IPS-15b (cell line): ENCODE results near the gene BEST3.

Experiments
- H3K27me3 ChIP-seq: one replicate; pipeline ENCODE4 v1.6.1; 2013; ENCODE audit warnings: low read length; ENCODE audit not compliant: control insufficient read depth, insufficient read depth
- H3K36me3 ChIP-seq: one replicate; pipeline ENCODE4 v1.6.1; 2013; ENCODE audit warnings: low read length; ENCODE audit not compliant: control insufficient read depth, insufficient read depth
- H3K4me1 ChIP-seq: one replicate; pipeline ENCODE4 v1.6.1; 2013; ENCODE audit warnings: mild to moderate bottlenecking, low read length; ENCODE audit not compliant: control insufficient read depth, insufficient read depth
- H3K4me3 ChIP-seq: one replicate; pipeline ENCODE4 v1.5.1; 2013; ENCODE audit warnings: low read depth, low read length
- H3K9ac ChIP-seq: one replicate; pipeline ENCODE4 v1.6.1; 2013; ENCODE audit warnings: low read depth, mild to moderate bottlenecking, low read length
- H3K9me3 ChIP-seq: one replicate; pipeline ENCODE4 v1.6.1; 2013; ENCODE audit warnings: mild to moderate bottlenecking, low read length; ENCODE audit not compliant: control insufficient read depth, insufficient read depth

BEST3 gene

DNA sequence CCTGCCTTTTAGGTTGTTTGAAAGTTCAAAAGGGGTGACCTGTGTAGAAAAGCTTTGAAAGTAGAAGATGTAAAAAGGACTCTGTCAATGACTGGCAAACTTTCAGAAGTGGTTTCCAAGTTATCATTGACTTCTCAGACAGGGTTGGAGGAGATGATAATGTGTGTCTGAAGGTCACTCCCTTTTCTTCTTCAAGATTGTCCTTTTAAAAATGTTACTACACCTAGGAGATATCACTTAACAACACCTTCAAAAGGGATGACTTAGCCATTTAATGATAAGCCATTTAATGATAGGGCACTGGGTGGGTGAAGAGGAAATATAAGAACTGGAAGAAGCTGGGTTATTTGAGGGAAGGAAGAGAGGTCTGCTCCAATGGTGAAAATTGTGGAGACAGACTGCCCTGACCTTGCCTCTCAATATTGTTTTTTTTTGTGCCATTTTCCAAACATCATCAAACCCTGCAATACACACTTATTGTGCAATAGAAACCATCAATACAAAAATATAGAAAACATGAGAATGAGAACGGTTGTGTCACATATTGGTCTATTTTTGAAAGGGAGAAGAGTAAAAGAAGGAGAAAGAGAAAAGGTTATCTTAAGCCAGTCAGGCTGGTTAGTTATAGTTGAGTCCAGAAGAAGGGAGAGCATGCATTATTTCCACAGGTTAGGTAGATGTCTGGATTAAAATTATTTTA lies 38.8 kb downstream of the BEST3 start:
- H3K4me1 ChIP-seq: no peaks in the 10 kb centered on the region
- H3K4me3 ChIP-seq: no peak overlapping the region
- H3K9me3 ChIP-seq: no peaks in the 10 kb centered on the region
- H3K36me3 ChIP-seq: no peaks in the 10 kb centered on the region
- H3K9ac ChIP-seq: no peak overlapping the region
- no peaks in the 10 kb centered on the region for H3K27me3 ChIP-seq

- H3K27me3 ChIP-seq: no peaks in the 10 kb centered on the region
- no peak overlapping the region for H3K4me3 ChIP-seq
- no peaks in the 10 kb centered on the region for H3K4me1 ChIP-seq
- no peak overlapping the region for H3K9ac ChIP-seq
- no peaks in the 10 kb centered on the region for H3K9me3 ChIP-seq
- H3K36me3 ChIP-seq: no peaks in the 10 kb centered on the region
Measured at GRCh38 chr12:69658203-69658602, 40.9 kb downstream of the BEST3 start.

GRCh38 chr12:69657376-69658137 lies 41.5 kb downstream of the BEST3 start:
- Histone ChIP-seq H3K9me3 (no peaks in the 10 kb centered on the region), H3K4me3 (no peak overlapping the region), H3K27me3 (no peaks in the 10 kb centered on the region), H3K4me1 (no peaks in the 10 kb centered on the region), H3K9ac (no peak overlapping the region), H3K36me3 (no peaks in the 10 kb centered on the region)

DNA sequence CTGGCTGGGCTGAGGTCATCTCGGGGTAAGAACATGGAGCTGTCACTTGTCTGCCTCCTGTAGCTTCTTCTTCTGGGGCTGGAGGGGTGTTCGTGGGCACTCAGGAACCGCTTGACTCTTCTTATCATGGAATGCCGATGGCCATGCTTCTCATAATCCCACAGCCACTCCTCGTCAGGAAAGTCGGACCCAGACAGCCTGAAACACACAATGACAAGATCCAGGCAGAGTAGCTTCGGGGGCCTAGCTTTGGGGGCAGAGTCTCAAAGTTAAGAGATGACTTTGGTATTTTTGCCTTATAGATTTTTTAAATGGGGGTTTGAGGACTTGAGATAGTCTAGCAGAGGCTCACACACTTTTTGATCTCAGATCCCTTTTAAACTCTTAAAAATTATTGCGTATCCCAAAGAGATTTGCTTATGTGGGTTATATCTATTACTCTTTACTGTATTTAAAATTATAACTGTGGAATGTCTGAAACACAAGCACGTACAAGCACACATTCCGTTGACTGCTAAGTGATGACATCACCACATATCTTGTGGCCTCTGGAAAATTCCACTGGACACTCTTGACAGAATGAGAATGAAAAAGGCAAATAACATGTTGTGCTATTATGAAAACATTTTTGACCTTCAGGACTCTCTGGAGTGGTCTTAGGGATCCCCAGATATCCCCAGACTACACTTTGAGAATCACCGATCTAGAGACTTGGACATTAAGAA lies 43.3 kb downstream of the BEST3 start:
- Histone ChIP-seq H3K27me3 (no peaks in the 10 kb centered on the region), H3K4me1 (no peaks in the 10 kb centered on the region), H3K9ac (no peak overlapping the region), H3K36me3 (no peaks in the 10 kb centered on the region), H3K9me3 (no peaks in the 10 kb centered on the region), H3K4me3 (no peak overlapping the region)

DNA sequence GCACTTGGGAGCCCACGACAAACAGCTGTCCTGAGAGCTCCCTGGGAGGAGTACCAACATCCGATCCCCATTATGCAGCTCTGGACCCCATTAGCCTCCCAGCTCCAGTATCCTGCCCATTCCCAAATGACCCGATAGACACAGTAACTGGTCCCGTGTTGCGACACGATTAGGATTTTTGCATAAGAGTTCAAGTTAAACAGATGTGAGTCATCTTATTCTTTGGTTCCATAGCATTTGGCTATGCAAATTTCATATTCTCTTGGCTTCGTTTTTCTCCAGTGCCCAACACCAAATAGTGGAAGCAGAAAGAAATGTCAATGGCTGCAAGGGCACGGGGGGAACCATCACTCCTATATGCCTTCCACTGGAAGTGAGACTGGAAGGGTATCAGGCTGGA lies 45.4 kb downstream of the BEST3 start:
- no peaks in the 10 kb centered on the region for H3K36me3 ChIP-seq

GRCh38 chr12:69651922-69652321 lies 47.2 kb downstream of the BEST3 start:
- no peaks in the 10 kb centered on the region for H3K4me1 ChIP-seq
- H3K4me3 ChIP-seq: no peak overlapping the region
- H3K36me3 ChIP-seq: no peaks in the 10 kb centered on the region
- no peaks in the 10 kb centered on the region for H3K27me3 ChIP-seq
- H3K9me3 ChIP-seq: no peaks in the 10 kb centered on the region
- no peak overlapping the region for H3K9ac ChIP-seq

More for the DNA sequence above, 45.4 kb downstream of the BEST3 start:
- Histone ChIP-seq H3K4me3 (no peak overlapping the region), H3K27me3 (no peaks in the 10 kb centered on the region), H3K9ac (no peak overlapping the region), H3K9me3 (no peaks in the 10 kb centered on the region), H3K4me1 (no peaks in the 10 kb centered on the region)

GRCh38 chr12:69649529-69649928 lies 49.6 kb downstream of the BEST3 start:
- Histone ChIP-seq H3K9ac (no peak overlapping the region), H3K9me3 (no peaks in the 10 kb centered on the region), H3K36me3 (no peaks in the 10 kb centered on the region), H3K27me3 (no peaks in the 10 kb centered on the region), H3K4me3 (no peak overlapping the region), H3K4me1 (no peaks in the 10 kb centered on the region)

DNA sequence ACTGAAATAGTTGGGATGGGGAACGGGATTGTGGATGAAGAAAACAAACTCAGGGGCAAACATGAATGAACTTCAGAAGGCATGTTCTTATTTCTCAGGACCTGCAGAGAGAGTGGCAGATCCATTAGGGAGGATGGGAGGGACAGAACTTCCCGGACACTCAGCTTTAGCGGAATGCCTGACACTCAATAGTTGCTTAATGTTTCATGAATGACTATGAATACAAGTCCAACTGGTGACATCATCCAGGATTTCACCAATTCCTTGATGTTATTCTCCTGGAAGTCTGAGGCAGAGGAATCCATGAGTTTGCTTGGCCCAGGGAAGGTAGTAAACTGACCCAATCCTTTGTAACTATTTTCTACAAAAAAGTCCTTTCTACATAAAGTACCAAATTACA lies 50.6 kb downstream of the BEST3 start:
- H3K36me3 ChIP-seq: no peaks in the 10 kb centered on the region
- H3K9ac ChIP-seq: no peak overlapping the region
- H3K27me3 ChIP-seq: no peaks in the 10 kb centered on the region
- H3K4me1 ChIP-seq: no peaks in the 10 kb centered on the region
- H3K9me3 ChIP-seq: no peaks in the 10 kb centered on the region
- no peak overlapping the region for H3K4me3 ChIP-seq

- Histone ChIP-seq H3K9ac (no peak overlapping the region), H3K36me3 (no peaks in the 10 kb centered on the region), H3K9me3 (no peaks in the 10 kb centered on the region), H3K4me1 (no peaks in the 10 kb centered on the region), H3K27me3 (no peaks in the 10 kb centered on the region), H3K4me3 (no peak overlapping the region)
Measured at GRCh38 chr12:69647178-69647577, 51.9 kb downstream of the BEST3 start.

GRCh38 chr12:69645031-69645430 lies 54.1 kb downstream of the BEST3 start:
- Histone ChIP-seq H3K36me3 (no peaks in the 10 kb centered on the region), H3K4me3 (no peak overlapping the region), H3K27me3 (no peaks in the 10 kb centered on the region), H3K9ac (no peak overlapping the region), H3K4me1 (no peaks in the 10 kb centered on the region), H3K9me3 (no peaks in the 10 kb centered on the region)

- Histone ChIP-seq H3K9ac (no peak overlapping the region), H3K36me3 (no peaks in the 10 kb centered on the region), H3K9me3 (no peaks in the 10 kb centered on the region), H3K27me3 (no peaks in the 10 kb centered on the region), H3K4me3 (no peak overlapping the region), H3K4me1 (no peaks in the 10 kb centered on the region)
Measured at GRCh38 chr12:69644511-69644910, 54.6 kb downstream of the BEST3 start.

- Histone ChIP-seq H3K36me3 (no peaks in the 10 kb centered on the region), H3K9ac (no peak overlapping the region), H3K9me3 (no peaks in the 10 kb centered on the region), H3K4me3 (no peak overlapping the region), H3K27me3 (no peaks in the 10 kb centered on the region), H3K4me1 (no peaks in the 10 kb centered on the region)
Measured at GRCh38 chr12:69642531-69642930, 56.6 kb downstream of the BEST3 start.
